ENCODE results near the gene SLC7A5.
"Not testable (repeated sequence)": the region's sequence is repeated elsewhere in the genome, so short reads cannot be mapped to it uniquely, and the experiment has no call there.

SLC7A5 gene

GRCh38 chr16:87794485-87795078 is 74.7 kb downstream of the SLC7A5 start:
- DNase-seq (ENCODE audit: low read depth, low spot score): no peak

- no peak for DNase-seq (ENCODE audit: low read depth, low spot score)
These were observed 77.1 kb downstream of the SLC7A5 start for GRCh38 chr16:87792205-87792565.

DNA sequence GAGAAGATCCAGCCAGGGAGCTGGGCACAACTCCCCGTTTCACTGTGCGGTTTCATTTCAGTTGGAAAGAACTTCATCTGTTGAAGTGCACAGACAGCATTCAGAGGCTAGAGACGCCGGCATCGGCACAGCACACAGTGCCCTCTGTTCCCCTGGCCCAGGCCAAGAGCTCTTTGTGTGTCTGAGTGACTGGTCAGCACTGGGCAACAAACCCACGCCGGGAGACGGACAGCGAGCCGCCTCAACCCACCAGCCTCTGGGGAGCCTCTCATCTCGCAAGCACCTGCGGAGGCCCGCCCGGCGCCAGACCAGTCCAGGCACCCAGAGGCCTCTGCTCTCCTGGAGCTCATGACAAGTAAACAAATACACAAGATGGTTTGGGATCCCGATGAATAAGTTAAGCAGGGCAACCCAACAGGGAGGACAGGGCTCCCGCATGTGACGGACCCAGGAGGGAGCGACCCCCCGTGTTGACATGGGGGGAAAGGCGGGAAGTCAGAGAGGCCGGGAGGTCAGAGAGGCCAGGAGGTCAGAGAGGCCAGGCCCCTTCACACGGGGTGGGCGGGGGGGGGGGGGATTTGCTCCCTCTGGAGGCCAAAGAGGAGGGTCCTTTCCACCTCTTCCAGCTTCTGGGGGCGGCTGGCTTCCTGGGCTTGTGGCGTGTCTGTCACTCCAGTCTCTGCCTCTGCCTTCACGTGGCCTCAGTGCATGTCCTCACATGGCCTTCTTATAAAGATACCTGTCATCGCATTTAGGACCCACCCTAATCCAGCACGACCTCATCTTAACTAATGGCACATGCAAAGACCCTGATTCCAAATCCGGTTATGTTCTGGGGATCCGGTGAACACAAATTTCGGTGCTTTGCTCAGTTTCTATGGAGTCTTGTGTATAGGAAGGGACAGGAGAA is 77.8 kb downstream of the SLC7A5 start:
- no peak for DNase-seq (ENCODE audit: low read depth, low spot score)

DNA sequence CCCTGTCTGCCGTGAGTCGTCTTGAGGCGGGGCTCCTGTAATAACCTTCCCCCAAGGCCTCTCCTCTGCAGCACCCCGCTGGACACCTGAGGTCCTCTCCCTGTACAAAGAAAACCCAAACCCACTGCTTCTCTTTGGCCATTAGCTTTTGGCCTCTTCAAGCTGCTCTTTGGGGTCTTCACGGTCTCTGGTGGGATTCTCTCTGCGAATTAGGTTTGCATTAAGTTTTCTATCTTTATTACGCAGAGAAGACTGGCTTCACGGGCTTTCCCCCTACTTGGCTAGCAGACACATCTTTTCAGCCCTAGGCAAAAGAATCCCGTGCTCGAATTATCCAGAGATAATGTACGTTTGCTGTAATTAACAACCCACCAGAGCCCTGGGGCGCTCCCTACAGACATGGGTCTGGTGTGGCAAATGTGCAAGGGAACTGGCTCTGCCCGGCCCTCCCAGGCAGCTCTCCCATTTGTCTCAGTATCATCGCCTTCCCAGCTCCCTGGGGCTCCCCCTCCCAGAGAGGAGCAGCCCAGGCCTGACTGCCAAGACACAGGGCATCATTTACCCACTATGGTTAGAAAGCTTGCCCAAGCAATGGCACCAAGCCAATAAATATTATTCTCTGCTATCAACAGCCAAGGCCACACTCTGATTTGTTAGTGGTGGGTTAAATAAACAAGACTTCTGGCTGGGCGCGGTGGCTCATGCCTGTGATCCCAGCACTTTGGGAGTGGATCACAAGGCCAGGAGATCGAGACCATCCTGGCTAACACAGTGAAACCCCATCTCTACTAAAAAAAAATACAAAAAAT is 78.8 kb downstream of the SLC7A5 start:
- no peak for DNase-seq (ENCODE audit: low read depth, low spot score)

DNA sequence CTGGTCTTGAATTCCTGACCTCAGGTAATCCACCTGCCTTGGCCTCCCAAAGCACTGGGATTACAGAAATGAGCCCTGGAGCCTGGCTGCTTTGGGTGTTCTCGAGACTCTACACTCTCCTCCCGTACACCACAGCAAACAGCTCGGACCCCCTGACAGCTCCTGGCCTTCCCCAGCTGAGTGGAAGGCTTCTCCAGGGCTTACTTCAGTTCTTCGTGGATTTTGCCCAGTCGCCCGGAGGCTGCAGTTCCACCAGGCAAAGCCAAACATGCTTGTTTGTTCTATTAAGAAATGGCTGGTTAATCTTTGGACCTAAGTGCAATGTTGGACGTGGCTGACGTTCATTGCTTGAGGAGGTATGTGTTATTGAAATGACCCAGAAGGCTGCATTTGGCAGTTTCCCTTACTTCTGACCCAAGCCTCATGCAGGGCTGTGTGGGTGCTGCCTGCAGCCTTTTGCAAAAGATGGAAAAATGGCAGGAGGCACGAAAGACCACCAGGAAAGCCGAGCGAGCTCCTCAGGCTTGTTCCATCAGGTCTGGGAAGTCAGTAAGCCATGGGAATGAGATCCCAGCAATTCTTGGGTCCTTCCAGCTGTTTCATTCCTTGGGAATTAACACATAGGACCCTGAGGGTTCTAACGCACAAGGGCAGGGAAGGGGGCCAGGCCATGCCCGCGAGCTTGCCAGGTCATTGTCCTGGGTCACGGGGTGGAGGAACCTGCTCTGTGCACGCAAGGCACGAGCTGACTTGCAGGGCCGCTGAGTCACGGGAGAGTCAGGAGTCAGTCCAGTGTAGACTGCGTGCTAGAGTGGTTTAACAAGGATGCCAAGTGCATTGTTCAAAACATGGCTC is 79.6 kb downstream of the SLC7A5 start:
- no peak for DNase-seq (ENCODE audit: low read depth, low spot score)

- not testable (repeated sequence) for DNase-seq (ENCODE audit: low read depth, low spot score)
These were observed 80.4 kb downstream of the SLC7A5 start for GRCh38 chr16:87788730-87789436.

DNA sequence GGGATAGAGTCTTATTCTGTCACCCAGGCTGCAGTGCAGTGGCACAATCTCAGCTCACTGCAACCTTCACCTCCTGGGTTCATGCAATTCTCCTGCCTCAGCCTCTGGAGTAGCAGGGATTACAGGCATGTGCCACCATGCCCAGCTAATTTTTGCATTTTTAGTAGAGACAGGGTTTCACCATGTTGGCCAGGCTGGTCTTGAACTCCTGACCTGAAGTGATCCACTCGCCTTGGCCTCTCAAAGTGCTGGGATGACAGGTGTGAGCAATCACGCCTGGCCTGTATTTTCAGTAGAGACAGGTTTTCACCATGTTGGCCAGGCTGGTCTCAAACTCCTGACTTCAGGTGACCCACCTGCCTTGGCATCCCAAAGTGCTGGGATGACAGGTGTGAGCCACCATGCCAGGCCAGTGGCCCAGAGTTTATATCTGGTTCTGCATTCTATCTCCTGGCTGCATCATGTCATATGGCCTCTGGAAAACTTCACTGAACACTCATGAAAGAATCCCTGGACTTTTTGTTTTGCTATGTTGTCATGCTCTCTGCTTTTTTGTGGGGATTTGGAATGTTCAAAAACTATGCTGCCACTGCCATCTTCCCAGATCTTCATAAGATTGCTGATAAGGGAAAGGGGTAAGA is 81.7 kb downstream of the SLC7A5 start:
- not testable (repeated sequence) for DNase-seq (ENCODE audit: low read depth, low spot score)

GRCh38 chr16:87784812-87785211 is 84.5 kb downstream of the SLC7A5 start:
- no peak for DNase-seq (ENCODE audit: low read depth, low spot score)

DNA sequence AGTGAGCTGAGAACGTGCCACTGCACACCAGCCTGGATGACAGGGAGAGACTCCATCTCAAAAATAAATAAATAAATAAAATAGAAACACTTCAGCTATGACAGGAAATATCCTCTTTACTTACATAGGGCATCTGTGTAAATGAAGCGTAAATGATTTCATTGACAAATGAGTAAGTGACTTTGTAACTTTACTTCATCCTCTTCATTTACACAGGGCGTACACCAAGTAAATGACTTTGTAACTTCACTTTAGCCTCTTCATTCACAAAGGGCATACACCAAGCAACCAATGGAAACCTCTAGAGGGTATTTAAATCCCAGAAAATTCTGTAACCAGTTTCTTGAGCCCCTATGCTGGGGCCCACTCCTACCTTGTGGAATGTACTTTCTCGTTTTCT is 87.3 kb downstream of the SLC7A5 start:
- DNase-seq (ENCODE audit: low read depth, low spot score): no peak

DNA sequence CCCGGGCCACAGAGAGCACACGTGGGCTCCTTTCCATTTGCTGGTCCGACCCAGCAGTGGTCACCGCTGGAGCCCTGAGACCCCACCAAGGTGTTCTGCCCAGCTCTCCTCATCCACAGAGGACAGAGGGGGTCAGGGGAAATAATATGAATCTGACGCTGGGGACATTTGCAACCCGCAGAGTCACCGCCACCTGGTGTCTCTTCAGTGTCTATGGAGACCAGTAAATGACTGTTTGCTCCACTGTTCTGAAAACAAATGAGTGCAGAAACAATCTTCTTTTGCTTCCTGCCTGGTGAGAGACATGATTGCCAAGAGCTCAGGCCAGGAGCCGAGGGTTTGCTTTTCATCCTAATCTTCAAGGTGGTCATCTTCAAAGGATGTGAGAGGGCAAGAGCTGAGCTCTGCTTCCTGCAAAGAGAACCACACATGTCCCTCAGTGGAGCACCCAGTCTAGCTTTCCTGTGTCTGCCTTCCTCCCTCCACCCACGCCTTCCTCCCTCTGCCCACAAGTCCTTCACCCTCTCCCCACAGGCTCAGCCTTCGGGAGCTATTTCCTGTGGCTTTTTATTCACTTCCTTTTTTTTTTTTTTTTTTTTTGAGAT is 88.8 kb downstream of the SLC7A5 start:
- DNase-seq (ENCODE audit: low read depth, low spot score): no peak
